HEK293 (cell line): ENCODE measurements around the gene RANBP3L.

Source experiments
- EGR2 ChIP-seq: fragments of 450-650 bp; formaldehyde crosslinking; IDR thresholded peaks from 2 replicates; pipeline ENCODE4 v1.5.1; 2016; ENCODE audit warnings: low read depth, missing biosample characterization, missing genetic modification characterization
- HIC1 ChIP-seq: fragments of 450-650 bp; formaldehyde crosslinking; IDR thresholded peaks from 2 replicates; pipeline ENCODE4 v1.5.1; 2016; ENCODE audit warnings: missing biosample characterization, missing genetic modification characterization
- PRDM1 ChIP-seq: fragments of 450-650 bp; formaldehyde crosslinking; IDR thresholded peaks from 2 replicates; pipeline ENCODE4; 2016; ENCODE audit warnings: missing biosample characterization, missing genetic modification characterization
- ZBTB1 ChIP-seq: fragments of 450-650 bp; formaldehyde crosslinking; IDR thresholded peaks from 2 replicates; pipeline ENCODE4 v1.5.1; 2016; ENCODE audit warnings: missing biosample characterization, missing genetic modification characterization
- ZBTB11 ChIP-seq: fragments of 450-650 bp; formaldehyde crosslinking; conservative IDR thresholded peaks from 2 replicates; pipeline ENCODE4 v1.5.1; 2016; ENCODE audit warnings: low read depth, missing biosample characterization, missing genetic modification characterization
- ZFP41 ChIP-seq: fragments of 450-650 bp; formaldehyde crosslinking; IDR thresholded peaks from 2 replicates; pipeline ENCODE4 v1.5.1; 2016; ENCODE audit warnings: missing biosample characterization, missing genetic modification characterization, borderline replicate concordance
- ZIC2 ChIP-seq: fragments of 450-650 bp; formaldehyde crosslinking; IDR thresholded peaks from 2 replicates; pipeline ENCODE4 v1.5.1; 2016; ENCODE audit warnings: missing biosample characterization, missing genetic modification characterization
- ZNF10 ChIP-seq: fragments of 450-650 bp; formaldehyde crosslinking; IDR thresholded peaks from 2 replicates; pipeline ENCODE4 v1.5.1; 2017; ENCODE audit warnings: missing biosample characterization, missing genetic modification characterization
- ZNF146 ChIP-seq: fragments of 450-650 bp; formaldehyde crosslinking; IDR thresholded peaks from 2 replicates; pipeline ENCODE4 v1.5.1; 2016; ENCODE audit warnings: missing biosample characterization, missing genetic modification characterization
- ZNF280D ChIP-seq: fragments of 450-650 bp; formaldehyde crosslinking; IDR thresholded peaks from 2 replicates; pipeline ENCODE4 v1.5.1; 2016; ENCODE audit warnings: missing biosample characterization, missing genetic modification characterization
- ZNF362 ChIP-seq: fragments of 450-650 bp; formaldehyde crosslinking; IDR thresholded peaks from 2 replicates; pipeline ENCODE4 v1.5.1; 2016; ENCODE audit warnings: missing biosample characterization, missing genetic modification characterization
- ZNF366 ChIP-seq: fragments of 450-650 bp; formaldehyde crosslinking; conservative IDR thresholded peaks from 2 replicates; pipeline ENCODE4 v1.5.1; 2016; ENCODE audit warnings: missing biosample characterization, missing genetic modification characterization
- ZNF510 ChIP-seq: fragments of 450-650 bp; formaldehyde crosslinking; IDR thresholded peaks from 2 replicates; pipeline ENCODE4 v1.5.1; 2018; ENCODE audit warnings: mild to moderate bottlenecking, missing genetic modification characterization, missing biosample characterization; ENCODE audit not compliant: insufficient replicate concordance
- ZNF549 ChIP-seq: fragments of 450-650 bp; IDR thresholded peaks from 2 replicates; pipeline ENCODE4 v1.5.1; 2018; ENCODE audit warnings: missing biosample characterization, missing genetic modification characterization, mild to moderate bottlenecking, inconsistent platforms, moderate library complexity
- ZNF561 ChIP-seq: fragments of 450-650 bp; IDR thresholded peaks from 2 replicates; pipeline ENCODE4 v1.5.1; 2018; ENCODE audit warnings: missing biosample characterization, missing genetic modification characterization, borderline replicate concordance
- ZNF654 ChIP-seq: fragments of 450-650 bp; formaldehyde crosslinking; IDR thresholded peaks from 2 replicates; pipeline ENCODE4 v1.5.1; 2016; ENCODE audit warnings: low read depth, missing biosample characterization, missing genetic modification characterization
- ZNF776 ChIP-seq: fragments of 450-650 bp; formaldehyde crosslinking; IDR thresholded peaks from 2 replicates; pipeline ENCODE4 v1.5.0; 2017; ENCODE audit warnings: missing biosample characterization, missing genetic modification characterization, borderline replicate concordance
- ZSCAN16 ChIP-seq: fragments of 450-650 bp; formaldehyde crosslinking; IDR thresholded peaks from 2 replicates; pipeline ENCODE4 v1.5.1; 2016; ENCODE audit warnings: missing biosample characterization, missing genetic modification characterization
- ZXDB ChIP-seq: fragments of 450-650 bp; formaldehyde crosslinking; IDR thresholded peaks from 2 replicates; pipeline ENCODE4 v1.5.1; 2016; ENCODE audit warnings: missing biosample characterization, missing genetic modification characterization
- TF ChIP-seq, protein P1 (sequence below): fragments of 450-650 bp; formaldehyde crosslinking; IDR thresholded peaks from 2 replicates; pipeline ENCODE4 v1.5.1; 2016; ENCODE audit warnings: missing biosample characterization, missing genetic modification characterization
- TF ChIP-seq, protein P2 (sequence below): fragments of 450-650 bp; formaldehyde crosslinking; IDR thresholded peaks from 2 replicates; pipeline ENCODE4 v1.5.1; 2016; ENCODE audit warnings: missing biosample characterization, missing genetic modification characterization
- TF ChIP-seq, protein P3 (sequence below): fragments of 450-650 bp; formaldehyde crosslinking; IDR thresholded peaks from 2 replicates; pipeline ENCODE4 v1.5.1; 2016; ENCODE audit warnings: missing biosample characterization, missing genetic modification characterization

Gene RANBP3L

DNA sequence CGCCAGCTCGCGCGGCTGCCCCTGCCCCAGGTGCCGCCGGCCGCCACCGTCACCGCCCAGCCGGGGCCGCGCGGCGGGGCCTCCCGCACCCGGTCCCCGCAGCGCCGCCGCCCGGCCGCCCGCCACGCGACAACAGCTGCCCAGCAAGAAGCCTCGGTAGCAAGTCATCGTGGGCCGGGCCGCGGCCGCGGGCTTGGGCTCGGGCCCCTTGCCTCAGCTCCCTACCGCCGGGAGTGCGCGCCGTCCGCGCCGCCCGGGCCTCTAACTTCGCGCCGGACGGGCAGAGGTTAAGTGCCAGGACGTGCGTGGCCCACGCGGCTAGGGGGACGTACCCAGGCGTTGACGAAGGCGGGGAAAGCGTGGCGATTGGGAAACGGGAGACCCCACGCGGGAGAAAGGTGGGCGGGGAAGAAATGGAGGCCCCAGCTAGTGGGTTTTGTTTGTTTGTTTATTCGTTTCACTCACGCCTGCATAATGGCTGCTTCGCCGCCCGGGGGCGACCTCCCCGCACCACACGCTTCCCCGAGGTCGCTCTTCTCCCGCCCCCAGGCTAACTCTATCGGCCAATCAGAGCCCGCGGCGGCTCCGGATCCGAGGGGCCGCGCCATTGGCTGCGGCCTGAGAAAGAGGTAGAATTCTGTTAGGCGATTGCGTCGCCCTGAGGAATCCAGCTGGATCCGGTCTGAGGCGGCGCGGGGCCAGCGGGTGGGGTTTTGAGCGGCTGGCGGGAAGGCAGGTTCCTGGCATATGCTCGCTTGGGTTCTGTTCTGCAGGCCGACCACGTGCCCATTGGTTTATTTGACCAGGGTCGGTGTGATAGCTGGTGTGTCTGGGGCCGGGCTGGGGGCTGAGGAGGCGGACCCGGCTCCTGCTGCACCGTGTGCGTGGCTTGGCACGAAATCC lies 59.8 kb downstream of the RANBP3L start, which contains the start of gene NADK2 (continued):
- TF ChIP-seq ZNF654 (tag by site-specific recombination) (peak; percentile 60), PRDM1 (tag by site-specific recombination) (peak; percentile 88), ZXDB (peak; percentile 95), ZNF280D (tag by site-specific recombination) (no peak; the same call in 1 of the 2 replicates), ZFP41 (no peak), ZNF366 (tag by site-specific recombination) (peak; percentile 70), HIC1 (tag by site-specific recombination) (peak; percentile 92), ZNF776 (no peak), ZBTB1 (peak; percentile 93), ZBTB11 (peak; percentile 27; the same call in 1 of the 2 replicates), ZIC2 (tag by site-specific recombination) (peak; percentile 80), EGR2 (peak; percentile 98), ZNF362 (tag by site-specific recombination) (no peak), ZNF10 (tag by site-specific recombination) (no peak), ZNF549 (tag by site-specific recombination) (no peak), ZSCAN16 (tag by site-specific recombination) (no peak), ZNF561 (peak; percentile 77; the same call in 1 of the 2 replicates), ZNF510 (tag by site-specific recombination) (no peak), ZNF146 (tag by site-specific recombination) (0 out of 2 replicates have a peak, but pooled peaks have one; percentile 20)
- TF ChIP-seq, protein P1, sequence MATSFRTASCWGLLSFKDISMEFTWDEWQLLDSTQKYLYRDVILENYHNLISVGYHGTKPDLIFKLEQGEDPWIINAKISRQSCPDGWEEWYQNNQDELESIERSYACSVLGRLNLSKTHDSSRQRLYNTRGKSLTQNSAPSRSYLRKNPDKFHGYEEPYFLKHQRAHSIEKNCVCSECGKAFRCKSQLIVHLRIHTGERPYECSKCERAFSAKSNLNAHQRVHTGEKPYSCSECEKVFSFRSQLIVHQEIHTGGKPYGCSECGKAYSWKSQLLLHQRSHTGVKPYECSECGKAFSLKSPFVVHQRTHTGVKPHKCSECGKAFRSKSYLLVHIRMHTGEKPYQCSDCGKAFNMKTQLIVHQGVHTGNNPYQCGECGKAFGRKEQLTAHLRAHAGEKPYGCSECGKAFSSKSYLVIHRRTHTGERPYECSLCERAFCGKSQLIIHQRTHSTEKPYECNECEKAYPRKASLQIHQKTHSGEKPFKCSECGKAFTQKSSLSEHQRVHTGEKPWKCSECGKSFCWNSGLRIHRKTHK (tag by site-specific recombination), result no peak
- TF ChIP-seq, protein P2, sequence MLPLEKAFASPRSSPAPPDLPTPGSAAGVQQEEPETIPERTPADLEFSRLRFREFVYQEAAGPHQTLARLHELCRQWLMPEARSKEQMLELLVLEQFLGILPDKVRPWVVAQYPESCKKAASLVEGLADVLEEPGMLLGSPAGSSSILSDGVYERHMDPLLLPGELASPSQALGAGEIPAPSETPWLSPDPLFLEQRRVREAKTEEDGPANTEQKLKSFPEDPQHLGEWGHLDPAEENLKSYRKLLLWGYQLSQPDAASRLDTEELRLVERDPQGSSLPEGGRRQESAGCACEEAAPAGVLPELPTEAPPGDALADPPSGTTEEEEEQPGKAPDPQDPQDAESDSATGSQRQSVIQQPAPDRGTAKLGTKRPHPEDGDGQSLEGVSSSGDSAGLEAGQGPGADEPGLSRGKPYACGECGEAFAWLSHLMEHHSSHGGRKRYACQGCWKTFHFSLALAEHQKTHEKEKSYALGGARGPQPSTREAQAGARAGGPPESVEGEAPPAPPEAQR (tag by site-specific recombination), result no peak
- TF ChIP-seq, protein P3, sequence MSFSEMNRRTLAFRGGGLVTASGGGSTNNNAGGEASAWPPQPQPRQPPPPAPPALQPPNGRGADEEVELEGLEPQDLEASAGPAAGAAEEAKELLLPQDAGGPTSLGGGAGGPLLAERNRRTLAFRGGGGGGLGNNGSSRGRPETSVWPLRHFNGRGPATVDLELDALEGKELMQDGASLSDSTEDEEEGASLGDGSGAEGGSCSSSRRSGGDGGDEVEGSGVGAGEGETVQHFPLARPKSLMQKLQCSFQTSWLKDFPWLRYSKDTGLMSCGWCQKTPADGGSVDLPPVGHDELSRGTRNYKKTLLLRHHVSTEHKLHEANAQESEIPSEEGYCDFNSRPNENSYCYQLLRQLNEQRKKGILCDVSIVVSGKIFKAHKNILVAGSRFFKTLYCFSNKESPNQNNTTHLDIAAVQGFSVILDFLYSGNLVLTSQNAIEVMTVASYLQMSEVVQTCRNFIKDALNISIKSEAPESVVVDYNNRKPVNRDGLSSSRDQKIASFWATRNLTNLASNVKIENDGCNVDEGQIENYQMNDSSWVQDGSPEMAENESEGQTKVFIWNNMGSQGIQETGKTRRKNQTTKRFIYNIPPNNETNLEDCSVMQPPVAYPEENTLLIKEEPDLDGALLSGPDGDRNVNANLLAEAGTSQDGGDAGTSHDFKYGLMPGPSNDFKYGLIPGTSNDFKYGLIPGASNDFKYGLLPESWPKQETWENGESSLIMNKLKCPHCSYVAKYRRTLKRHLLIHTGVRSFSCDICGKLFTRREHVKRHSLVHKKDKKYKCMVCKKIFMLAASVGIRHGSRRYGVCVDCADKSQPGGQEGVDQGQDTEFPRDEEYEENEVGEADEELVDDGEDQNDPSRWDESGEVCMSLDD (tag by site-specific recombination), result peak; percentile 49
